ACC112 (cell line): Measurements from ENCODE around the gene DGKI.
A peak's percentile ranks its signal among the peaks of the same experiment; 100 is the strongest.

Source experiments
- H2AFZ ChIP-seq: fragments of 200-600 bp; sonication (generic); one replicate; pipeline ENCODE4 v1.6.0; 2017; ENCODE audit warnings: antibody characterized with exemption, low read length; ENCODE audit not compliant: unreplicated experiment
- H3K27ac ChIP-seq: fragments of 200-600 bp; sonication (generic); 2 replicates; pipeline ENCODE4 v1.5.1; 2014; ENCODE audit warnings: low read depth, mild to moderate bottlenecking, antibody characterized with exemption, low read length, moderate library complexity
- H3K27me3 ChIP-seq: fragments of 200-600 bp; sonication (generic); 2 replicates; pipeline ENCODE4 v1.6.1; 2014; ENCODE audit warnings: mild to moderate bottlenecking, antibody characterized with exemption, low read length, moderate library complexity, mixed read lengths; ENCODE audit not compliant: insufficient read depth
- H3K36me3 ChIP-seq: fragments of 200-600 bp; sonication (generic); 2 replicates; pipeline ENCODE4 v1.6.1; 2016; ENCODE audit warnings: mild to moderate bottlenecking, antibody characterized with exemption, low read length, moderate library complexity, mixed read lengths; ENCODE audit not compliant: insufficient read depth
- H3K4me1 ChIP-seq: fragments of 200-600 bp; sonication (generic); one replicate; pipeline ENCODE4 v1.6.1; 2016; ENCODE audit warnings: low read length, mixed read lengths; ENCODE audit not compliant: insufficient read depth, unreplicated experiment, control insufficient read depth
- H3K4me3 ChIP-seq: fragments of 200-600 bp; sonication (generic); 2 replicates; pipeline ENCODE4 v1.5.1; 2014; ENCODE audit warnings: mild to moderate bottlenecking, low read depth, low read length
- H3K79me2 ChIP-seq: fragments of 200-600 bp; sonication (generic); one replicate; pipeline ENCODE4 v1.6.0; 2016; ENCODE audit warnings: low read length; ENCODE audit not compliant: control insufficient read depth, unreplicated experiment, insufficient read depth

DGKI gene

DNA sequence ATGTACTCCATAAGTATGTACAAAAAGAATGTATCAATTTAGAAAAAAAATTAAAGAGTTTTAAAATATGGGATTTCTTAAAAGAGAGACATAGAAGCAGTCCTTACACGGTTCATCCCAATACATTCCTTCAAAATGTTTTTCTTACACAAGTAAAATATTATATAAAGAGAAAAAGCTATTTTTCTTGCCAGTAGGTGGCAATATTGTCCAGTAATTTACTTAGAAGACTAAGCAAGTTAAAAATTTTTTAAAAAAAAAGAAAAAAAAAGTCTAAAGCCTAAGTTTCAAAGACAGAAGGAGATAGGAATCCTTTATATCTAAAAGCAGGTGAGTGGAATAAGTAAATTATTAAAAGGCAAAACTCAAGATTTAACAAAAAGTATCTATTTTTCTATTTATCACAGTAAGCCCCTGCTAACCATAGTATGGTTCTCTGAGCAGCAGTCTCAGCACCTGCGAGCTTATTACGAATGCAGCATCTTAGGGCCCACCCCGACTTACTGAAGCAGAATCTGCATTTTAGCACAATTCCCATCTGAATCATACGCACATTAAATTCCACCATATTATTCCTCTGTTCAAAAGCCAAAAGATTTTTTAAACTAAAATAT, 240.6 kb downstream of the DGKI start:
- no peaks in the 10 kb centered on the region for H3K36me3 ChIP-seq
- no peaks in the 10 kb centered on the region for H3K4me1 ChIP-seq
- no peak overlapping the region for H2AFZ ChIP-seq
- no peaks in the 10 kb centered on the region for H3K79me2 ChIP-seq
- no peak overlapping the region for H3K27ac ChIP-seq
- no peaks in the 10 kb centered on the region for H3K27me3 ChIP-seq
- no peak overlapping the region for H3K4me3 ChIP-seq

DNA sequence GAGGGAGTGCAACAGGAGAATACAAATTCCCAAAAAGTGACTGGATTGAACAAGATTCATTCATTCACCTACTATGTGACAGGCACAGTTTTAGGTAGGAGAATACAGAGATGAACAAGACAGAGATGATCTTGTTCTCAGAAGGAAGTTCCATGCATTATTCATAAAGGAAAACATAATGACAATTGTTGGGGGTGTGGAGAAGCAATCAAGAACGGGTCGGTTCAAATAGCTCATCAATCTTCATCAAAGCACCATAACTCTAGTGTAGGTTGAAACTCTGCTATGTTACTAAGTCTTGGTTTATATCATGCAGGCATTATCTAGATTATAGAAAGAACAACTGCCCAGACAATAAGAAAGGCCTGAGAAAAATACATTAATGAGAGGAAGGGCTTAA, 243.7 kb downstream of the DGKI start:
- Histone ChIP-seq H3K36me3 (no peaks in the 10 kb centered on the region), H3K27ac (no peak overlapping the region), H3K4me3 (no peak overlapping the region), H3K4me1 (no peaks in the 10 kb centered on the region), H3K27me3 (no peaks in the 10 kb centered on the region), H3K79me2 (no peaks in the 10 kb centered on the region), H2AFZ (no peak overlapping the region)

DNA sequence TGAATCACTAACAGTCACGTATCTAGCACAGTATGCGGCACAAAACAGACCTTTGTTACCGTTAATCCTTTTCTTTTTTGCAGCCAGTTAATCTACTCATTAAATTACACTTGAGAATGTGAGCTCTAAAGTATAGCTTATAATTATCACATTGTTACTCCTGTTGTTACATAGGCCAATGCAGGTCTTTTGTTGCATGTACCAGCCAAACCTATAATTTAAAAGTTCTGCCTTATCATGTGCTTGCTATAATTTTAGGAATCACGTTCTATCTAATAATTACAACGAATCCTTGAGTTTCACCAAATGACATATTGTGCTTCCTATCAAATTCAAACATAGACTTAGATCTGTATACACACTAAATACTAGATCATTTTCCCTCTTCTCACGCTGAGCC, 245.1 kb downstream of the DGKI start:
- H3K36me3 ChIP-seq = no peaks in the 10 kb centered on the region
- H3K4me1 ChIP-seq = no peaks in the 10 kb centered on the region
- no peaks in the 10 kb centered on the region for H3K27me3 ChIP-seq
- no peak overlapping the region for H2AFZ ChIP-seq
- no peak overlapping the region for H3K4me3 ChIP-seq
- H3K27ac ChIP-seq = no peak overlapping the region
- H3K79me2 ChIP-seq = no peaks in the 10 kb centered on the region

DNA sequence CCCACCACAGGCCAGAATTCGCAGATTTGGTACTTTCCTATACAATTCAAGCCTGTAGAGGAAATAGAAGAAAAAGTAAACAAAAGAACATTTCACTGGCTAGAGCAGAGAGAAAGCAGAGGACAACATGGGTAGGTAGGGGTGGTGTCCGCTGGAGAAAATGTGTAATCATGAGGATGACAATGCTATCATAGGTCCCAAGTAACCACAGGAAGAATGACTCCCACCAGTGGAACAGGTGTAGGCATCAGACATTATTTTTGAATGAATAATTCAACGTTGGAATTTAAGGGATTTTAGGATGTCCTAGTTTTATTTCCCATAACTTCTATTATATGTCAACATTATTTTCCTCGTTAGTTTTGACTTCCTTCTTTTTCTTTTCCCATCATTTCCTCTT, 248.9 kb downstream of the DGKI start:
- no peak overlapping the region for H3K27ac ChIP-seq
- H3K4me1 ChIP-seq = no peaks in the 10 kb centered on the region
- no peak overlapping the region for H3K4me3 ChIP-seq
- no peaks in the 10 kb centered on the region for H3K27me3 ChIP-seq
- H3K36me3 ChIP-seq = no peaks in the 10 kb centered on the region
- H2AFZ ChIP-seq = no peak overlapping the region
- no peaks in the 10 kb centered on the region for H3K79me2 ChIP-seq

DNA sequence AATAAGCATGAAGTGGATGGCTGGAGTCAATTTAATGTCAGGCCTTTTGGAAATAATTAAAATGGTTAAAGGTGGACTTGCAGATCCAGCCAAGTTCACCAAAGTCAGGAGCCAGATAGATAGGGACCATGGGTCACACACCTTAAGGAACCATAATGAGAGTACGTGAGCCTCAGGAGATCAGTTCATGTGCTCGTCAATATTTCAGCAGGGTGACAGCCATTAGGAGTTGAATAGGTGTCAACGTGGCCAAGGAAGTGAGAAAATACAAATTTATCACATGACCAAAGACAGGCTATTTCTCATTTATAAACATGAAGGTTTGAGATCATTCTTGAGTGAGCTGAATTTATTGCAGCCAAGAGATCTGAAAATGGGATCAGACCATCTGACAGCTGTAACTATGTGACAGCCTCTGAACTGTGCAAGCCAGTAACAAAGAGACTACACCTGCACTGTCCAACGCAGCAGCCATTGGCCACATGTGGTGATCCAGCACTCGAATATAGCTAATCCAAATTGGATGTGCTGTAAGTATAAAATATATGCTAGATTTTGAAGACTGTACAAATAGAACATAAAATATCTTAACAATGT, 253.6 kb downstream of the DGKI start:
- no peaks in the 10 kb centered on the region for H3K79me2 ChIP-seq
- no peak overlapping the region for H2AFZ ChIP-seq
- no peak overlapping the region for H3K27ac ChIP-seq
- no peak overlapping the region for H3K4me3 ChIP-seq
- peaks cover 12% of the 10 kb centered on the region for H3K4me1 ChIP-seq
- no peaks in the 10 kb centered on the region for H3K27me3 ChIP-seq
- no peaks in the 10 kb centered on the region for H3K36me3 ChIP-seq

DNA sequence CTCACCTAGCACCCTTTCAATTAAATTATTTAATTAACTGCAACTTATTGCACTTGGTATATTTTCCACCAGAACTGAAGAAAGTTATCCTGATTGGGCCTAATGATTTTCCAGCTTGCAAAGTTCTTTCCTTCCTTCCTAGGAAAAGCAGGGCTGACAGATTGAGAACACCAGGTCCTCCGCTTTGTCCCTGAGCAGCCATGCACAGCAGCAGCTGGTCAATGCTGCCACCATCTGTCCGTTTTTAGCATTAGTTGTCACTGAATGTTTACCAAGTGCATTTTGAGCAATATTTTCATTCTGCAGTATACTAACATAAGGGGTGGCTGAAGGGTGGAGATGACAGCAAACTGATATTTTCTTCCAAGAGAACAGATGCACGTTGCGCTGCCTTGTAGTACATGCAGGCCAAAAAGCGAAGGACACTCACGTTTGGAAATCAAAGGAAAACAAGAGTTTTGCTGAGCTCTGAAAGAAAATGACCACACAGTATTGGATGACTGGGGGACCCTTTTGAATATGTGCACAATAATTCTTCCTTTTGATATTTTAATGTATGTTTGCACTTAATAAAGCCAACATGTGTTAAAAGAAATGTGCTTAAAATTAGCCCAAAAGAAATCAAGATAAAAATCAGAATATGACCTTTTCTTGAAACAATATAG, 254.4 kb downstream of the DGKI start:
- no peaks in the 10 kb centered on the region for H3K36me3 ChIP-seq
- no peaks in the 10 kb centered on the region for H3K79me2 ChIP-seq
- H3K27me3 ChIP-seq = no peaks in the 10 kb centered on the region
- peak overlapping the region; percentile 57 for H3K27ac ChIP-seq
- H3K4me1 ChIP-seq = peaks cover 12% of the 10 kb centered on the region
- H2AFZ ChIP-seq = peak overlapping the region; percentile 38
- no peak overlapping the region for H3K4me3 ChIP-seq

DNA sequence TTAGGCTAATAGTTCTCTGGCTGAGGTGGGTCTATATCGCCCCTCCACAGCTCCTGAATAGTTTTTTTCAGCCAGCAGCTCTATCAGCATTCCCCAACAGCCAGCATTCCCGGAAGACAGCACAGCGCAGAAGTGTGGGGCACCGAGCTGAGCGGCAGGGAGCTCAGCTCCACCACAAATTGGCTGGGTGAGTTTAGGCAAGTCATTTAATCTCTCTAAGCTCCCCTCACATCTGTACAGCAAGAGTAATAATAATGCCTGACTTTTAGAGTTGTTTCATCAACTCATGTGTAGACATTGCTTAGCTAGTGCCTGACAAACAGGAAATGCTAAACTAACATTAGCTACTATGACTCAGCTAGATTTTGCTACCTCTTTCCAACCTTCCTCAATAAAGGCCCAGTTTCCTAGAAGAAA, 255.3 kb downstream of the DGKI start:
- no peaks in the 10 kb centered on the region for H3K79me2 ChIP-seq
- H3K36me3 ChIP-seq = no peaks in the 10 kb centered on the region
- 0 out of 2 replicates have a peak overlapping the region, but pooled peaks have one; percentile 3 for H3K4me3 ChIP-seq
- peaks cover 12% of the 10 kb centered on the region for H3K4me1 ChIP-seq
- H3K27ac ChIP-seq = peak overlapping the region; percentile 57
- no peaks in the 10 kb centered on the region for H3K27me3 ChIP-seq
- H2AFZ ChIP-seq = peak overlapping the region; percentile 38

DNA sequence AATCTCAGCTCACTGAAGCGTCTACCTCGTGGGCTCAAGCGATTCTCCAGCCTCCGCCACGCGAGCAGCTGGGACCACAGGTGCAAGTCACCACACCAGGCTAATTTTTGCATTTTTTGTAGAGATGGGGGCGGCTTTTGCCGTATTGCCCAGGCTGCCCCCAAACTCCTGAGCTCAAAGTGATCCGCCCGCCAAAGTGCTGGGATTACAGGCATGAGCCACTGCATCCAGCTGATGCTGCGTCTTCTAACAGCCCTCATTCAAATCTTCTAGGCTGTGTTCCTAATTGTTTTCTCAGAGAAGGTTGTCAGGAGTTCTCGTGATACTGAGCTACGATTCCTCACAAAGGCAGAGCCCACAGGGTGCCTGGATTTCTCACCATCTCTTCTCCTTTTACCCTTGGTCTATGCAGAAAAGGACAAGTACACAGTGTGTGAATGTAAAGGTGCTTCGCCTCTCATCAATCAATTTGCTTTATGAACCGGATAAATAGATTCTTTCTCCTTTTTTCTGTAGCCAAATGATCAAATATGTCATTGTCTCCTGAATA, 255.9 kb downstream of the DGKI start:
- Histone ChIP-seq H3K4me1 (peaks cover 12% of the 10 kb centered on the region), H3K79me2 (no peaks in the 10 kb centered on the region), H3K27ac (peak overlapping the region; percentile 57; the same call in 1 of the 2 replicates), H2AFZ (no peak overlapping the region), H3K4me3 (no peak overlapping the region), H3K36me3 (no peaks in the 10 kb centered on the region), H3K27me3 (no peaks in the 10 kb centered on the region)

DNA sequence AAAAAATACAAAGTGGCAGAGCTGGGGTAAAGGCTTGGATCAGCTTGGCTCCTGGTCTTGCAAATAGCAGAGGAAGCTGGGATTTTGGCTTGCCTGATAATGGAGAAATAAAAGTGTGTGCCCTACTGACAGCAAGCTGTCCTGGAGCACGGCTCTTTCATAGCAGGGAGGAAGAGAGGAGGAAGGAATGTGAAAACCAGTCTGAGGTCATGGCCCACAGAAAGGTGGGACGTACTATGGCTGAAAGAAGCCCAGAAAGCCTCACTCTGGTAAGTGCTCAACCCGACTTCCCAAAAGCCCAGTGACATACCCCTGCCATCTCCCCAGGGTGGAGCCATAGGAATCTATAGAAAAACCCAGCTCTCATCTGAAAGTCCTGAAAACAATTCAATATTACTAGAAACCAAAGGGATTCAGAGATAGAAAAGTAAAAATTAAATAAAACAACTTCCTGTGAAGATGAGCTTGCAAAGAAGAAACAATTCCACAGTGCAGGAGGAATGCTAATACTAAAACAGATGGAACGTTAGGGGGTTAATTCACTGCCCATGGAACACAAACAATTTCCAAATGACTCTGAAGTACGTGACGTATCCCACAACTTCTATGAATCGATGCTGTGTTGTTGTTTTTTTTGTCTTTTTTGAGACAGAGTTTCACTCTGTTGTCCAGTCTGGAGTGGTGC, 256.6 kb downstream of the DGKI start:
- Histone ChIP-seq H3K27me3 (no peaks in the 10 kb centered on the region), H3K79me2 (no peaks in the 10 kb centered on the region), H3K36me3 (no peaks in the 10 kb centered on the region), H3K4me3 (no peak overlapping the region), H3K4me1 (peaks cover 12% of the 10 kb centered on the region), H3K27ac (no peak overlapping the region), H2AFZ (no peak overlapping the region)

DNA sequence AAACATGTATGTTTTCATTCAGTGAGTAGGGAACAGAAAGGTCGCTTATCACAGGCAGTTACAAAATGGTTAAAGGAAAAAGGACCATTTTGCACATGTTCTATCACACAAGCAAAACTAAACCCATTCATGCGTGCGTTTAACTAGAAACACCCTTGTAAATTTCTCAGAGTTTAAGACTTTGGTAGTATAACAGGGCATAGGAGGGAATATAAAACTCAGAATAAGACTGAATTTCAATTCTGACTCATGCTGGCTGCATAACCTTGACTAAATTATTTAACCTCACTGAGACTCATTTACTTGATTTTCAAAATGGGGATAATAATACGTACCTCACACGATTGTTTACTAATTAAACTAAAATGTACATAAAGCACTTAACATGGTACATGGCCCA, 259.4 kb downstream of the DGKI start:
- Histone ChIP-seq H3K27me3 (no peaks in the 10 kb centered on the region), H3K27ac (no peak overlapping the region), H3K4me3 (no peak overlapping the region), H3K79me2 (no peaks in the 10 kb centered on the region), H3K4me1 (peaks cover 12% of the 10 kb centered on the region), H2AFZ (no peak overlapping the region), H3K36me3 (no peaks in the 10 kb centered on the region)
